WI38 (cell line): ENCODE measurements around the gene HEPACAM.
"Not testable (repeated sequence)": the region's sequence is repeated elsewhere in the genome, so short reads cannot be mapped to it uniquely, and the experiment has no call there.

Source experiments
- H3K4me3 ChIP-seq: 2 replicates; pipeline ENCODE4 v1.5.1; 2011; ENCODE audit warnings: low read depth, mild to moderate bottlenecking, control low read depth, low read length
- CTCF ChIP-seq: IDR thresholded peaks from 2 replicates; pipeline ENCODE4 v1.5.1; 2012; ENCODE audit warnings: low read depth, mild to moderate bottlenecking, control low read depth, low read length

Gene HEPACAM

DNA sequence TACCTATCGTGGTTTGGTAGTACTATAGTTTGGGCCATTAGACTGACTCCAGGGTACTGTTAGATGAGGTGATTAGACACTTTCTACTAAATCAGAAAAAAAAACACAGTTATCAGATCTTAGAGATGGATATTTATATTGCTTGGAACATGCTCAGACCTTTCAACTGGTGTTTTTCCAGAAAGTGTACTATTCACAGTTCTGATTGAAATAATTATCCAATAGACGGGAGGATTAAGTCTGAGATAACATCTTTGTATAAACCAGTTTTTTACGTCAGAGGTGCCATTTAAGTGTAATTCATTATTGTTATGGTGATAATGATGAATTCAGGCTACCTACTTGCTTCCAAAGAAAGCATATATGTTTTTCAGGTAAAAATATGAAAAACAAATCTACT lies 40.7 kb upstream of the HEPACAM start:
- no peak for TF ChIP-seq CTCF
- no peak overlapping the region for H3K4me3 ChIP-seq

DNA sequence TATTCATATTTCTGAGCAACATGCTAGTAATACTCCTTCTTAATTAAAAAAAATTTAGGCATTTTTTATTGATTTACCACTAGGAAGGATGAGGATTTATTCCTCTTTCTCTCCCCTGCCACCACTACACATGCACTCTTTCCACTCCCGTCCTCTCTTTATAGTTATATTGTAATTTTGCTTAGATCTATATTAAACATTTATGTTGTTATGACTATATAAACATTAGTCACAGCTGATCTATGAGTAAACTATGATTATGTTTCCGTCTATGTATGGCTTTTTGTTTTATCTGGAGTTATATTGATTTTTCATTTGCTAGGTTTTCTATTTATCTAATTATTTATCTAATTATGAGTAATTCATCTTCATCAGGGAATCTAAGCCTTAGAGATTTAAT lies 36.0 kb upstream of the HEPACAM start:
- TF ChIP-seq CTCF: no peak
- H3K4me3 ChIP-seq: no peak overlapping the region

GRCh38 chr11:124970925-124971324 lies 35.1 kb upstream of the HEPACAM start:
- no peak for TF ChIP-seq CTCF
- H3K4me3 ChIP-seq: no peak overlapping the region

DNA sequence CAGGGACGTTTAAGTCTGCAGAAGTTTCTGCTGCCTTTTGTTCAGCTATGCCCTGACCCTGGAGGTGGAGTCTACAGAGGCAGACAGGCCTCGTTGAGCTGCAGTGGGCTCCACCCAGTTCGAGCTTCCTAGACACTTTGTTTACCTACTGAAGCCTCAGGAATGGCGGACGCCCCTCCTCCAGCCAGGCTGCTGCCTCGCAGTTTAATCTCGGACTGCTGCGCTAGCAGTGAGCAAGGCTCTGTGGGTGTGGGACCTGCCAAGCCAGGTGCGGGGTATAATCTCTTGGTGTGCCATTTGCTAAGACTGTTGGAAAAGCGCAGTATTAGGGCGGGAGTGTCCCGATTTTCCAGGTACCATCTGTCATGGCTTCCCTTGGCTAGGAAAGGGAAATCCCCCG lies 32.4 kb upstream of the HEPACAM start:
- not testable (repeated sequence) for H3K4me3 ChIP-seq

GRCh38 chr11:124961972-124962609 lies 26.2 kb upstream of the HEPACAM start:
- no peak overlapping the region for H3K4me3 ChIP-seq
- TF ChIP-seq CTCF: peak; percentile 54; the same call in 1 of the 2 replicates

- TF ChIP-seq CTCF: no peak
These were observed 19.2 kb upstream of the HEPACAM start for GRCh38 chr11:124955035-124955434.

GRCh38 chr11:124954590-124954955 lies 18.7 kb upstream of the HEPACAM start:
- peak overlapping the region; percentile 71 for H3K4me3 ChIP-seq
- no peak for TF ChIP-seq CTCF

More at GRCh38 chr11:124955035-124955434, 19.2 kb upstream of the HEPACAM start:
- peak overlapping the region; percentile 71; the same call in 1 of the 2 replicates for H3K4me3 ChIP-seq
